ENCODE results near the gene ATP5PB.

ATP5PB gene

GRCh38 chr1:111468717-111469100, 19.4 kb downstream of the ATP5PB start:
- no peaks in the 10 kb centered on the region for H3F3A ChIP-seq (ENCODE audit: insufficient read depth, low read length)
- H3K9ac ChIP-seq (ENCODE audit: low read length), result no peak overlapping the region
- TF ChIP-seq EZH2 (optimal IDR thresholded peaks at IDR 0.05; ENCODE audit: low read depth, low read length) (no peak), EZH2phosphoT487 (IDR thresholded peaks at IDR 0.05; ENCODE audit: low read length) (no peak), CTCF (IDR thresholded peaks at IDR 0.05; ENCODE audit: low read length) (no peak)
- H3K4me1 ChIP-seq (ENCODE audit: low read length), result no peaks in the 10 kb centered on the region
- no peaks in the 10 kb centered on the region for H3K9me3 ChIP-seq (replicated peaks; ENCODE audit: insufficient read depth, low read length)
- H3K9me2 ChIP-seq (replicated peaks; ENCODE audit: insufficient read depth, low read length), result no peaks in the 10 kb centered on the region
- no peak overlapping the region for H2AFZ ChIP-seq (ENCODE audit: low read length)
- DNase-seq, result no peak
- no peaks in the 10 kb centered on the region for H4K20me1 ChIP-seq (ENCODE audit: insufficient read depth, low read length)
- H3K27me3 ChIP-seq (replicated peaks; ENCODE audit: insufficient read depth, low read length), result no peaks in the 10 kb centered on the region
- H3K27ac ChIP-seq (ENCODE audit: low read length), result no peak overlapping the region
- no peak overlapping the region for H3K4me2 ChIP-seq (ENCODE audit: low read depth, low read length)
- no peaks in the 10 kb centered on the region for H3K79me2 ChIP-seq (ENCODE audit: low read length)
- H3K36me3 ChIP-seq (replicated peaks; ENCODE audit: insufficient read depth, low read length), result no peaks in the 10 kb centered on the region
- no peak overlapping the region for H3K4me3 ChIP-seq (ENCODE audit: low read length)

- Histone ChIP-seq H3F3A (ENCODE audit: insufficient read depth, low read length) (no peaks in the 10 kb centered on the region), H2AFZ (ENCODE audit: low read length) (no peak overlapping the region), H3K9me2 (replicated peaks; ENCODE audit: insufficient read depth, low read length) (no peaks in the 10 kb centered on the region), H3K9ac (ENCODE audit: low read length) (no peak overlapping the region), H3K36me3 (replicated peaks; ENCODE audit: insufficient read depth, low read length) (no peaks in the 10 kb centered on the region), H3K79me2 (ENCODE audit: low read length) (no peaks in the 10 kb centered on the region), H3K27ac (ENCODE audit: low read length) (no peak overlapping the region), H3K4me1 (ENCODE audit: low read length) (no peaks in the 10 kb centered on the region), H3K4me2 (ENCODE audit: low read depth, low read length) (no peak overlapping the region), H3K27me3 (replicated peaks; ENCODE audit: insufficient read depth, low read length) (no peaks in the 10 kb centered on the region), H3K4me3 (ENCODE audit: low read length) (no peak overlapping the region), H4K20me1 (ENCODE audit: insufficient read depth, low read length) (no peaks in the 10 kb centered on the region), H3K9me3 (replicated peaks; ENCODE audit: insufficient read depth, low read length) (no peaks in the 10 kb centered on the region)
- TF ChIP-seq EZH2 (optimal IDR thresholded peaks at IDR 0.05; ENCODE audit: low read depth, low read length) (no peak), CTCF (IDR thresholded peaks at IDR 0.05; ENCODE audit: low read length) (no peak)
- no peak for DNase-seq
Measured at GRCh38 chr1:111469539-111469938, 20.3 kb downstream of the ATP5PB start.

GRCh38 chr1:111470596-111470995, 21.3 kb downstream of the ATP5PB start:
- TF ChIP-seq EZH2phosphoT487 (IDR thresholded peaks at IDR 0.05; ENCODE audit: low read length) (no peak), CTCF (IDR thresholded peaks at IDR 0.05; ENCODE audit: low read length) (no peak), EZH2 (optimal IDR thresholded peaks at IDR 0.05; ENCODE audit: low read depth, low read length) (no peak)
- H3F3A ChIP-seq (ENCODE audit: insufficient read depth, low read length), result no peaks in the 10 kb centered on the region
- H3K79me2 ChIP-seq (ENCODE audit: low read length), result no peaks in the 10 kb centered on the region
- H3K4me2 ChIP-seq (ENCODE audit: low read depth, low read length), result no peak overlapping the region
- no peaks in the 10 kb centered on the region for H3K4me1 ChIP-seq (ENCODE audit: low read length)
- H3K9me2 ChIP-seq (replicated peaks; ENCODE audit: insufficient read depth, low read length), result no peaks in the 10 kb centered on the region
- H2AFZ ChIP-seq (ENCODE audit: low read length), result no peak overlapping the region
- H3K27me3 ChIP-seq (replicated peaks; ENCODE audit: insufficient read depth, low read length), result peaks cover 4% of the 10 kb centered on the region; the same call in 1 of the 2 replicates
- no peaks in the 10 kb centered on the region for H3K9me3 ChIP-seq (replicated peaks; ENCODE audit: insufficient read depth, low read length)
- no peak overlapping the region for H3K9ac ChIP-seq (ENCODE audit: low read length)
- H3K27ac ChIP-seq (ENCODE audit: low read length), result no peak overlapping the region
- no peaks in the 10 kb centered on the region for H4K20me1 ChIP-seq (ENCODE audit: insufficient read depth, low read length)
- DNase-seq, result no peak
- H3K36me3 ChIP-seq (replicated peaks; ENCODE audit: insufficient read depth, low read length), result no peaks in the 10 kb centered on the region
- H3K4me3 ChIP-seq (ENCODE audit: low read length), result no peak overlapping the region
